ENCODE measurements around the gene SLC39A6.

GRCh38 chr18:36120297-36120696, 8.8 kb downstream of the SLC39A6 start:
- TF ChIP-seq CTCF (IDR thresholded peaks at IDR 0.05) = no peak
- no peak for TF ChIP-seq SIN3A (IDR thresholded peaks at IDR 0.05; ENCODE audit: borderline replicate concordance, insufficient read depth, low read depth, low read length)

Measured in Panc1 (cell line).